Measurements from ENCODE around the gene RGS6.

DNA sequence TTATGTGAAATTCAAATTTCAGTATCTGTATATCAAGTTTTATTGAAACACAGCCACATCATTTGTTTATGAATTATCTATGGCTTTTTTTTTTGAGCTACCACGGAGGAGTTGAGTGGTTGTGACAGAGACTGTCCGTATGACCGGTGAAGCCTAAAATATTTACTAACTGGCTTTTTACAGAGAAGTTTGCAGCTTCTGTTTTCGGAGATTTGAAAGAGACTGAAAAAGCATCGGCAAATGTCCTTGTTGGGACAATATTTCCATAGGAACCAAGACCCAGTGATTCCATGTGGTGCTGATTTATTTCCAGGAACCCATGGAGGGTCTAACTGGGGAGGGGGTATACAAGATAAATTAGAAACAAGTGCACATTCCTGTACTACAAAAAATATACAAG lies 56.2 kb downstream of the RGS6 start:
- TF ChIP-seq GATA2 (IDR thresholded peaks at IDR 0.05; ENCODE audit: low read depth, low read length) (no peak), GATA3 (IDR thresholded peaks at IDR 0.05; ENCODE audit: low read depth, low read length) (no peak)
